Measurements from ENCODE around the gene ARPC3. TPM values are rescaled to one million over a fixed set of nuclear protein-coding genes. Genes with fewer than 3 reads are reported as not detected.
"Not testable (repeated sequence)": the region's sequence is repeated elsewhere in the genome, so short reads cannot be mapped to it uniquely, and the experiment has no call there.

Gene ARPC3
- total RNA-seq, 2 experiments from 2014 or later = 260 to 276 TPM

- ChIA-PET CTCF (no interaction called here), POLR2A (no interaction called here)
Observed at GRCh38 chr12:110424237-110424636, 25.9 kb downstream of the ARPC3 start.

DNA sequence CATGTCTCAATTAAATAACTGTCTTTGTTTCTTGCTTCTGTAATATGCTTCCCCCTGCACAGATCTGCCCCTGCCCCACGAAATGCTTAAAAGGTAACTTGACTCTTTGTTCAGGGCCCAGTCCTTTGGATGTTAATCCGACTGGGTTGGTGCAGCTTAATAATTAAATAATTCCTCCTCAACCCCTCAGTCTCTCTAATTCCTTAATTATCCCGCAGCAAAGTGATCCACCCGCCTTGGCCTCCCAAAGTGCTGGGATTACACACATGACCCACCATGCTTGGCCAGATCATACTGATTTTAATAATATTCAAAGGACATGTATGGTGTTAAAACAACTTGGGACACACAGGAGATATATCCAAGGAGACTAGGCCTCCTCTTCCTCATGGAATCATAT is 28.4 kb downstream of the ARPC3 start:
- ChIA-PET POLR2A (no interaction called here), CTCF (interaction anchor here (3.1 kb wide), 1 partner anchor 10 kb away, joined by 18 read pairs; no protein-coding TSS in a partner anchor)

DNA sequence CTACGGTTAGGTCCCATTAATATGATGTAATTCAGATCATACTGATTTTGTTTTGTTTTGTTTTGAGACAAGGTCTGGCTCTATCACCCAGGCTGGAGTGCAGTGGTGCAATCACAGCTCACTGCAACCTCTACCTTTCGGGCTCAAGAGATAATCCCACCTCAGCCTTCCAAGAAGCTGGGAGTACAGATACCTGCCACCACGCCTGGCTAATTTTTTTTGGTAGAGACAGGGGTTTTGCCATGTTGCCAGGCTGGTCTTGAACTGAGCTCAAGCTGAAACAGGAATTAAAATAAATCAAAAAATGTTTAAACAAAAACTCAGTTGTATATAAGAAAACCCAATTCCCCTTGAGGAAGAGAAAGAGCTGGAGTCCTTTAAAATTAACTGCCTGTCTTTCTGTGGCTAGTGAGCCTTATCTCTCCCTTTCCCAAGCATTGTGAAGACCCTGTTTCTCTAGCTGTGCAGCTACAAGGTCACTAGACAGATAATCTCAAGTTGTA is 28.9 kb downstream of the ARPC3 start:
- POLR2A ChIA-PET = no interaction called here

DNA sequence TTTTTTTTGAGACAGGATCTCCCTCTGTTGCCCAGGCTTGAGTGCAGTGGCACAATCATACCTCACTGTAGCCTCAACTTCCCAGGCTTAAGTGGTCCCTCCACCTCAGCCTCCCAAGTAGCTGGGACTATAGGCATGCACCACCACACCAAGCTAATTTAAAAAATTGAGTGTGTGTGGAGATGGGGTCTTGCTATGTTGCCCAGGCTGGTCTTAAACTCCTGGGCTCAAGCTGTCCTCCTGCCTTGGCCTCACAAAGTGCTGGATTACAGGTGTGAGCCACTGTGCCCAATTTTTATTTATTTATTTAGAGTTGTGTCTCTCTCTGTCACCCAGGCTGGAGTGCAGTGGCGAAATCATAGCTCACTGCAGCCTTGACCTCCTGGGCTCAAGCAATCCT is 29.5 kb downstream of the ARPC3 start:
- CTCF ChIA-PET = interaction anchor here (3.1 kb wide), 1 partner anchor 11 kb away, joined by 18 read pairs; no protein-coding TSS in a partner anchor
- POLR2A ChIA-PET = not testable (repeated sequence)

More for the DNA sequence above, 28.9 kb downstream of the ARPC3 start:
- CTCF ChIA-PET = interaction anchor here (3.1 kb wide), 1 partner anchor 10 kb away, joined by 18 read pairs; no protein-coding TSS in a partner anchor

DNA sequence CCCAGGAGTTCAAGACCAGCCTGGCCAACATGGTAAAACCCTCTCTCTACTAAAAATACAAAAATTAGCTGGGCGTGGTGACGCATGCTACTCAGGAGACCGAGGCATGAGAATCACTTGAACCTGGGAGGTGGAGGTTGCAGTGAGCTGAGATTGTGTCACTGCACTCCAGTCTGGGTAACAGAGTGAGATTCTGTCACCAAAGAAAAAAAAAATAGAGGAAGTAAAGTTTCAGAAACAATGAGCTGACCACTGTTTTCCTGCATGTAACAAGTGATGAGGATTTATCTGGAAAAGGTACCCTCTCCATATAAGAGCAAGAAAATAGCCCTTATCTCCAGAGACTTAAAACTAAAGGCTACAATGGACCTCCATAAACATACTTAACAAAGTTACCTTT is 33.0 kb downstream of the ARPC3 start:
- POLR2A ChIA-PET, CTCF ChIA-PET: not testable (repeated sequence)

DNA sequence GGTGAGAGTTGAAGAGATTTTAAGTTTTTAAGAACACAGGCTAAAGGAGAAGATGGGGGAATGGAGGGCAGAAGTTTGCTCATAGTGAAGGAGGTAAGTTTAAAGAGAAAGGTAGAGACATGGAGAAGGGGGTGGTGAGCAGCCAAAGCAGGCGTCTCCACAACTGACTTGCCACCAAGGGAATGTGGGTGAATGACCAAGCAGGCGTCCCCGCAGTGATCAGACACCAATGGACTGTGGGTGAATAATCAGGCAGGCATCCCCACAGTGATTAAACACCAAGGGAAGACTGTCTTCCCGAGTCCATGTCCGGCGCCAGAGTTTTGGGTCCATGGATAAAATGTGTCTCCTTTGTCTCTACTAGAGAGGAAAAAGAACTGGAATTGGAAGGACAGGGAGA is 40.1 kb downstream of the ARPC3 start:
- POLR2A ChIA-PET, CTCF ChIA-PET: not testable (repeated sequence)

DNA sequence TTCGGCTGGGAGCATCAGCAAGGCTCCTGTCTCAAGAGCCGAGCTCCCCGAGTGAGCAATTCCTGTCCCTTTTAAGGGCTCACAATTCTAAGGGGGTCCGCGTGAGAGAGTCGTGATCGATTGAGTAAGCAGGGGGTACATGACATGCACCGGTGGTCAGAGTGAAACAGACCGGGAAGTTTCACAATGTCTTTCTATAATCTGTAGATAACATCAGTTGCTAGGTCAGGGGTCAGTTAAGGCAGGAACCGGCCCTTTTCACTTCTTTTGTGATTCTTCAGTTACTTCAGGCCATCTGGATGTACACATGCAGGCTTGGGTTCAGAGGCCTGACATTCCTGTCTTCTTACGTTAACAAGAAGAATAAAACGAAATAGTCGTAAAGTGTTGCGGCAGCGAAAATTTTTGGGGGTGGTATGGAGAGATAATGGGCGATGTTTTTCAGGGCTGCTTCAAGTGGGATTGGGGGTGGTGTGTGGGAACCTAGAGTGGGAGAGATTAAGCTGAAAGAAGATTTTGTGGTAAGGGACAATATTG is 44.9 kb downstream of the ARPC3 start:
- ChIA-PET CTCF (interaction anchor here (3.9 kb wide), 1 partner anchor 26 kb away, joined by 17 read pairs; no protein-coding TSS in a partner anchor), POLR2A (interaction anchor here (1.0 kb wide), 1 partner anchor 26 kb away, joined by 3 read pairs; no protein-coding TSS in a partner anchor)

GRCh38 chr12:110403976-110404682 is 46.0 kb downstream of the ARPC3 start:
- ChIA-PET CTCF (interaction anchor here (3.9 kb wide), 1 partner anchor 27 kb away, joined by 17 read pairs; no protein-coding TSS in a partner anchor), POLR2A (interaction anchor here (1.0 to 1.9 kb wide), 2 partner anchors 27 to 122 kb away, joined by 3 to 4 read pairs; no protein-coding TSS in a partner anchor)

DNA sequence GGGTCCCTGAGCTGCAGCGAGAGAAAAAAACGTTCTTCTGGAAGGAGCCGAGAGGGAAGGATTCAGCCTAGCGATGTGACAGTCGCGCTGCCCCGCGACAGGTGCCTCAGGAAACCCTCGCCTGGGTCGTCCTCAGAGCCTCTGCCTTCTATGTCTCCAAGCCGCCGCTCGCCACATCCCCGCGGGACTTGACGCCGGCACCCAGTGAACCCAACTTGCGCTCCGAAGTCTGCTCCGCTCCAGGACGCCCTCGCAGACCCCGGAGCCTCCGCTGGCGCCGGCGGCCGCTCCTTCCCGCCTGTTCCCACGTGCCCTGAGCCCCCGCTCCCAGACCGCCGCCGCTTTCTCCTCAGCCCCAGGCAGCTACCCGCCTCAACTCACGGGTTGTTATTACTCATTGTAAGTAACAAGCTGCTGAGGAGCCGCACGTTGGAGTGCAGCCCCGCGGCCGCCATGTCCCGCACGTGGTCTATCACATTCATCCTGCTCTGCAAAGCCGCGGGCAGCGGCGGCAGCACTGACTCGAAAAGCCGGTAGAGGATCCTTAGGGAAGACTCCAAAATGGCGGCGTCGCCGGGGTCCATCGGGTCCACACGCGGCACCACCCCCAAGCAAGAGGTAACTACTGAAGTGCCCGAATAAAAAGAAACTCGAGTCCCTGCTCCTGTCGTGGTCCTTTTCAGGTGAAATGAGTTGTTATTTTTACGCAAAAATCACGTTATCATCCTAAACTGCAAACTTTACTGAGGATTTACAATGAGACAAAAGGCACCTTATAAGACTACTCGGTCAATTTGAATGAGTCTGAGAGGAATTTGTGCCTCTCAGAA is 46.8 kb downstream of the ARPC3 start, which contains the start of gene ANAPC7:
Gene ANAPC7, minus strand, starts transcription at position 563 of the 830 bp plus-strand sequence. Its CDS starts 81 bp downstream, at position 482.
- ChIA-PET POLR2A (interaction anchor here (1.0 to 1.9 kb wide), 2 partner anchors 14 to 122 kb away, joined by 3 to 4 read pairs; no protein-coding TSS in a partner anchor), CTCF (interaction anchor here (3.9 kb wide), 1 partner anchor 28 kb away, joined by 17 read pairs; no protein-coding TSS in a partner anchor)

Other genes with a start within 250 kb of the ARPC3 start
- 100 to 1,000 TPM; 206 TPM for gene ATP2A2, start 169.1 kb downstream of the ARPC3 start, total RNA-seq
- 10 to 100 TPM; 73.8 to 74.2 TPM for gene ANAPC7, start 46.6 kb downstream of the ARPC3 start, total RNA-seq
- gene GPN3, start 17.9 kb upstream of the ARPC3 start, total RNA-seq = 10 to 100 TPM; 67.3 to 69.0 TPM
- 10 to 100 TPM; 59.8 to 62.0 TPM for gene FAM216A, start 18.5 kb upstream of the ARPC3 start, total RNA-seq
- 10 to 100 TPM; 89.7 to 91.3 TPM for gene VPS29, start 51.8 kb upstream of the ARPC3 start, total RNA-seq
- gene RAD9B, start 52.0 kb upstream of the ARPC3 start, total RNA-seq = 1 to 10 TPM in 1 of 2 experiments, under 1 TPM in 1; 0.95 to 1.3 TPM
- 10 to 100 TPM; 49.8 to 49.9 TPM for gene PPTC7, start 133.0 kb upstream of the ARPC3 start, total RNA-seq
- gene TCTN1, start 163.8 kb upstream of the ARPC3 start, total RNA-seq = 10 to 100 TPM; 11.8 to 13.4 TPM
- 10 to 100 TPM; 30.3 to 30.8 TPM for gene HVCN1, start 238.8 kb upstream of the ARPC3 start, total RNA-seq